SK-N-SH (cell line): ENCODE measurements around the gene BAIAP2. TPM values are rescaled to one million over a fixed set of nuclear protein-coding genes. Genes with fewer than 3 reads are reported as not detected.

Experiments
- CTCF ChIA-PET: fragments of 300-600, 350-600 bp; formaldehyde crosslinking; extraction: SDS; loops from one replicate; lab custom pipeline; 2021; lab: Yijun Ruan, JAX
- POLR2A ChIA-PET: fragments of 350-600 bp; sonication (Branson Sonifier 250); formaldehyde crosslinking; extraction: SDS; loops from one replicate; lab custom pipeline; 2020; ENCODE audit warnings: antibody characterized with exemption, inconsistent platforms; lab: Yijun Ruan, JAX
- DNase-seq: peaks from one replicate; pipeline ENCODE4 v3.0.0; 2012
- H2AFZ ChIP-seq: fragments of 200-600 bp; sonication (generic); 2 replicates; pipeline ENCODE4 v1.8.1; 2016; ENCODE audit warnings: antibody characterized with exemption, mild to moderate bottlenecking, low read depth
- H3F3A ChIP-seq: fragments of 200-600 bp; sonication (generic); replicated peaks from 2 replicates; pipeline ENCODE3; 2016; ENCODE audit warnings: antibody characterized with exemption, mild to moderate bottlenecking; ENCODE audit not compliant: insufficient read depth
- H3K27ac ChIP-seq, 2 experiments: fragments of 200-500 bp in 1 of 2; fragments of 200-600 bp in 1 of 2; sonication (Bioruptor generic) in 1 of 2; sonication (generic), shearing (Covaris generic) in 1 of 2; 2 replicates each; pipeline versions ENCODE4 v1.5.1 to v1.6.1; 2014 to 2016; ENCODE audit warnings: low read depth in 2 of 2, inconsistent platforms in 1 of 2, low read length in 1 of 2, mild to moderate bottlenecking in 1 of 2, mixed read lengths in 1 of 2
- H3K27me3 ChIP-seq: fragments of 200-600 bp; sonication (generic), shearing (Covaris generic); 2 replicates; pipeline ENCODE4 v1.6.1; 2016; ENCODE audit warnings: mixed run types; ENCODE audit not compliant: insufficient read depth
- H3K36me3 ChIP-seq, 2 experiments: fragments of 200-500 bp in 1 of 2; fragments of 200-600 bp in 1 of 2; sonication (Bioruptor generic) in 1 of 2; sonication (generic) in 1 of 2; replicated peaks in 1 of 2; 2 replicates each; pipeline versions ENCODE3 to v1.5.1; 2014 to 2016; ENCODE audit warnings: low read length in 1 of 2, mild to moderate bottlenecking in 1 of 2; ENCODE audit not compliant: insufficient read depth in 2 of 2, control insufficient read depth in 1 of 2
- H3K4me1 ChIP-seq, 2 experiments: fragments of 200-500 bp in 1 of 2; fragments of 200-600 bp in 1 of 2; sonication (Bioruptor generic) in 1 of 2; sonication (generic), shearing (Covaris generic) in 1 of 2; 2 replicates each; pipeline versions ENCODE4 v1.5.1 to v1.6.1; 2014 to 2016; ENCODE audit warnings: low read depth in 1 of 2, low read length in 1 of 2, mixed run types in 1 of 2; ENCODE audit not compliant: insufficient read depth in 2 of 2, control insufficient read depth in 1 of 2
- H3K4me2 ChIP-seq: fragments of 200-600 bp; sonication (generic), shearing (Covaris generic); 2 replicates; pipeline ENCODE4 v1.6.1; 2017; ENCODE audit warnings: mixed run types
- H3K4me3 ChIP-seq, 2 experiments: fragments of 200-500 bp in 1 of 2; fragments of 200-600 bp in 1 of 2; sonication (Bioruptor generic) in 1 of 2; sonication (generic), shearing (Covaris generic) in 1 of 2; 2 replicates each; pipeline versions ENCODE4 v1.5.1 to v1.8.1; 2014 to 2016; ENCODE audit warnings: low read depth in 2 of 2, inconsistent platforms in 1 of 2, low read length in 1 of 2, mild to moderate bottlenecking in 1 of 2, mixed read lengths in 1 of 2, moderate library complexity in 1 of 2
- H3K79me2 ChIP-seq: fragments of 200-600 bp; sonication (generic); 2 replicates; pipeline ENCODE4 v1.8.1; 2017; ENCODE audit warnings: mild to moderate bottlenecking; ENCODE audit not compliant: insufficient read depth
- H3K9ac ChIP-seq: fragments of 200-600 bp; sonication (generic); 2 replicates; pipeline ENCODE4 v1.6.1; 2017; ENCODE audit warnings: mixed run types
- H3K9me2 ChIP-seq: fragments of 200-600 bp; sonication (generic); 2 replicates; pipeline ENCODE4 v1.6.1; 2017; ENCODE audit warnings: mixed run types
- H3K9me3 ChIP-seq: fragments of 200-600 bp; sonication (generic); 2 replicates; pipeline ENCODE4 v1.6.1; 2017; ENCODE audit warnings: mixed run types, mild to moderate bottlenecking, moderate library complexity
- H4K20me1 ChIP-seq: fragments of 200-600 bp; sonication (generic); 2 replicates; pipeline ENCODE4 v1.6.1; 2017; ENCODE audit warnings: mild to moderate bottlenecking, mixed run types; ENCODE audit not compliant: insufficient read depth
- CHD2 ChIP-seq: fragments of 150-350 bp; IDR thresholded peaks from 2 replicates; pipeline ENCODE4 v1.6.1; 2018; ENCODE audit warnings: low read length; ENCODE audit not compliant: partially characterized antibody
- FOXM1 ChIP-seq: IDR thresholded peaks from 2 replicates; pipeline ENCODE4 v1.4.0; 2012; ENCODE audit warnings: low read depth, mild to moderate bottlenecking
- IRF3 ChIP-seq: fragments of 150-350 bp; IDR thresholded peaks from 2 replicates; pipeline ENCODE4 v1.6.1; 2016; ENCODE audit warnings: mild to moderate bottlenecking, low read depth, low read length
- JUND ChIP-seq: IDR thresholded peaks from 2 replicates; pipeline ENCODE4 v1.4.0; 2012
- MAX ChIP-seq: IDR thresholded peaks from 2 replicates; pipeline ENCODE4 v1.4.0; 2012; ENCODE audit warnings: low read depth
- NFIC ChIP-seq: IDR thresholded peaks from 2 replicates; pipeline ENCODE4 v1.4.0; 2012; ENCODE audit warnings: borderline replicate concordance
- NRF1 ChIP-seq: IDR thresholded peaks from 2 replicates; pipeline ENCODE4 v1.6.1; 2012; ENCODE audit warnings: low read depth, mild to moderate bottlenecking, low read length
- POLR2AphosphoS5 ChIP-seq: IDR thresholded peaks from 2 replicates; pipeline ENCODE4 v1.6.1; 2012; ENCODE audit warnings: low read depth, low read length
- RAD21 ChIP-seq: IDR thresholded peaks from 2 replicates; pipeline ENCODE4 v1.6.1; 2012; ENCODE audit warnings: mild to moderate bottlenecking, low read length
- RFX5 ChIP-seq: IDR thresholded peaks from 2 replicates; pipeline ENCODE4 v1.6.1; 2012; ENCODE audit warnings: mild to moderate bottlenecking, improper control_type of control experiment, low read length
- RXRA ChIP-seq: IDR thresholded peaks from 2 replicates; pipeline ENCODE4 v1.4.0; 2012; ENCODE audit warnings: low read depth, mild to moderate bottlenecking, borderline replicate concordance
- TAF1 ChIP-seq: IDR thresholded peaks from 2 replicates; pipeline ENCODE4 v1.6.1; 2012; ENCODE audit warnings: low read depth, mild to moderate bottlenecking, low read length, moderate library complexity, borderline replicate concordance
- TCF12 ChIP-seq: IDR thresholded peaks from 2 replicates; pipeline ENCODE4 v1.4.0; 2012
- TEAD4 ChIP-seq: IDR thresholded peaks from 2 replicates; pipeline ENCODE4 v1.4.0; 2012; ENCODE audit warnings: mild to moderate bottlenecking, borderline replicate concordance; ENCODE audit not compliant: insufficient read depth
- ZBTB33 ChIP-seq: IDR thresholded peaks from 2 replicates; pipeline ENCODE4 v1.4.0; 2012; ENCODE audit warnings: low read depth, borderline replicate concordance
- WGBS: methylation state at CpG from one replicate; pipeline ENCODE4 v1.1.6; 2017; ENCODE audit warnings: low lambda C conversion rate; 5-methylcytosine and 5-hydroxymethylcytosine counted together
- polyA plus RNA-seq, 3 experiments: library from polyadenylated mRNA; depleted of rRNA; stranded (reverse); fragments of >200 nt; gene quantifications; 2 replicates each; pipeline ENCODE4 v1.2.3, GENCODE V29; 2012
- TF ChIP-seq, protein P1 (sequence below): IDR thresholded peaks from 2 replicates; pipeline ENCODE4; 2012
- TF ChIP-seq, protein P2 (sequence below): IDR thresholded peaks from 2 replicates; pipeline ENCODE4 v1.4.0; 2012; ENCODE audit warnings: low read depth, borderline replicate concordance

BAIAP2 gene
- polyA plus RNA-seq, 1 of the 3 experiments (the other 2 are of a cell fraction) = 19.8 TPM

DNA sequence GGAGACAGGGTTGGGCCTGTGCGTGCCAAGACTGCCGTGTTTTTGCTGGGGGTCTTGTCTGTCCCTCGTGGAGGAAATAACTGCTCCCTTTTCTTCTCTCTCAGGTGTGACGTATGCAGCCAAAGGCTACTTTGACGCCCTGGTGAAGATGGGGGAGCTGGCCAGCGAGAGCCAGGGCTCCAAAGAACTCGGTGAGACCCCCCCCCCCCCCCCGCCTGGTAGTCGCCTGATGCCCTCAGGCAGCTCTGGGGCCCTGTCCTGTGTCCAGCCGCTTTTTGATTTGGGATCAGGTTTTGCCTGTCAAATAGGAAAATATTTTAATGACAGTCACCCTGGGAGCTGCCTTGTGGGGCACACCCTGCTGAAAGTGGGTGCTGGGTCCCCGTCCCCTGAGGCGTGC is 22.8 kb downstream of the BAIAP2 start (continued):
- TF ChIP-seq TEAD4 (no peak), JUND (no peak), RXRA (no peak), CHD2 (no peak), FOXM1 (no peak)
- TF ChIP-seq, protein P1, sequence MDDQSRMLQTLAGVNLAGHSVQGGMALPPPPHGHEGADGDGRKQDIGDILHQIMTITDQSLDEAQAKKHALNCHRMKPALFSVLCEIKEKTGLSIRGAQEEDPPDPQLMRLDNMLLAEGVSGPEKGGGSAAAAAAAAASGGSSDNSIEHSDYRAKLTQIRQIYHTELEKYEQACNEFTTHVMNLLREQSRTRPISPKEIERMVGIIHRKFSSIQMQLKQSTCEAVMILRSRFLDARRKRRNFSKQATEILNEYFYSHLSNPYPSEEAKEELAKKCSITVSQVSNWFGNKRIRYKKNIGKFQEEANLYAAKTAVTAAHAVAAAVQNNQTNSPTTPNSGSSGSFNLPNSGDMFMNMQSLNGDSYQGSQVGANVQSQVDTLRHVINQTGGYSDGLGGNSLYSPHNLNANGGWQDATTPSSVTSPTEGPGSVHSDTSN = no peak

DNA sequence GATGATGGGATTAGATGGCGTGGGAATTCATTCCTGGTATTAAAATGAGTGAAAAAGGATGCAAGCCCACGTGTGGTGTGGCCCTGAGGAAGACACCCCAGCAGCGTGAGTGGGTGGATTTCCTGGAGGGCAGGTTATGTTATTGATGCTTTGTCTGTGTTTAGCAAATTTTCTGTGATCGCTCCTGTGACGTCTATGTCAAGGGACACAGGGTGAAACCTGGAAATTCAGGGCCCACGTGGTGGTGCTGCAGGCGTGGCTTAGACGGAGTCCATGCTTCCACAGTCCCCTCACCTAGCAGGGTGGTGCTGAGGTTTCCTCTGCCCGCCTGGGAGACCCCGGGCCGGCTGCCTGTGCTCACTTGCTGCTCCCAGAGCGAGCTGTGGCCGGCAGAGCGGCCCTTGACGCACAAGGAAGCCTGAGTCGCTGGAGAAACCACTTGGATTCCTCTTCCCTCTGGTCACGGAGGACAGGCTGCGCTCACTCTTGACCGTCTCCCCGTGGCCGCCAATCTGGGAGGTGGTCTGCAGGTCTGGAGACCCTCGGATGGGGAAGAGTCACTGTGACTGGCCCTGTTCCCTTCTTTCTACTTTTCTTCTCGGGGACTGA is 23.4 kb downstream of the BAIAP2 start:
- DNase-seq = no peak
- Histone ChIP-seq H3K4me2 (no peak overlapping the region), H3F3A (no peaks in the 10 kb centered on the region), H3K79me2 (no peaks in the 10 kb centered on the region), H4K20me1 (0 out of 2 replicates have a peak, but pooled peaks cover 2% of the 10 kb centered on the region), H3K27me3 (no peaks in the 10 kb centered on the region), H3K27ac (no peak overlapping the region), H3K9ac (no peak overlapping the region)
- 88% methylated on average over 19 of the region's 23 CpGs for WGBS
- POLR2A ChIA-PET = interaction anchor here (1.7 kb wide), 1 partner anchor 18 kb away, joined by 6 read pairs; no protein-coding TSS in a partner anchor
- no peak for TF ChIP-seq IRF3
- TF ChIP-seq MAX = no peak
- no peak for TF ChIP-seq RFX5
- no peak for TF ChIP-seq POLR2AphosphoS5
- no peak for TF ChIP-seq JUND
- no peak for TF ChIP-seq NFIC
- TF ChIP-seq CHD2 = no peak
- TF ChIP-seq, all 33 proteins: peak for 0
- Histone ChIP-seq H3K9me3 (no peaks in the 10 kb centered on the region), H3K4me3 (no peak overlapping the region), H2AFZ (no peak overlapping the region), H3K9me2 (no peaks in the 10 kb centered on the region), H3K4me1 (peaks cover 9 to 13% of the 10 kb centered on the region in 2 experiments; a peak in 1 of 4 replicates), H3K36me3 (peaks cover 2 to 5% of the 10 kb centered on the region in 2 experiments)
- CTCF ChIA-PET = interaction anchor here (0.9 to 3.3 kb wide), 6 partner anchors 9 to 75 kb away, joined by 3 to 21 read pairs (median 5); no protein-coding TSS in a partner anchor

DNA sequence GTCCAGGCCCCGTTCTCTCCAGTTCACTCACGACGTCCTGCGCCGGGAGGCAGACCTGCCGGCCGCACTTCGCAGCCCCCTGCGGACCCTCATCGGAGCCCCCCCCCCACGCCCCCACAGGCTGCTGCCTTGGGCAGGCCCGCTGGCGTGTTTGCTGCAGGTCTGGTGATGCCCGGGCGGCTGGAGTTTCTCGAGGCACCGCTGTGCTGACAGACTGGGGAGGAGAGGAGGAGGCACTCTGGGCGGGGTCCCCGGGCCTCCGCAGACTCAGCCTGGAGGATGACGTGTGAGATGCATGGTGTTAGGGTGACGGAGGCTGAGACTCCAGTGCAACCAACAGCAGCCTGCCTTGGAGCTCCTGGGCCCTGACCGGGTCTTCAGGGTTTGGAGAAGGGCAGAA is 24.1 kb downstream of the BAIAP2 start:
- Histone ChIP-seq H3K4me1 (peaks cover 9 to 17% of the 10 kb centered on the region in 2 experiments; a peak in 1 of 4 replicates), H3K4me2 (no peak overlapping the region), H3K9me2 (no peaks in the 10 kb centered on the region), H3K27me3 (no peaks in the 10 kb centered on the region), H2AFZ (no peak overlapping the region), H3K4me3 (no peak overlapping the region), H3K27ac (no peak overlapping the region), H3K9ac (no peak overlapping the region), H3K9me3 (no peaks in the 10 kb centered on the region), H3F3A (no peaks in the 10 kb centered on the region), H3K79me2 (no peaks in the 10 kb centered on the region), H4K20me1 (0 out of 2 replicates have a peak, but pooled peaks cover 2% of the 10 kb centered on the region), H3K36me3 (peaks cover 2 to 5% of the 10 kb centered on the region in 2 experiments)
- no peak for DNase-seq
- ChIA-PET POLR2A (no interaction called here), CTCF (interaction anchor here (1.6 to 3.3 kb wide), 3 partner anchors 33 to 43 kb away, joined by 3 to 21 read pairs (median 10); no protein-coding TSS in a partner anchor)
- WGBS = 90% methylated on average over 23 of the region's 23 CpGs
- TF ChIP-seq NRF1 = no peak
- TF ChIP-seq TEAD4 = no peak
- TF ChIP-seq TAF1 = no peak
- TF ChIP-seq TCF12 = no peak
- TF ChIP-seq ZBTB33 = no peak
- TF ChIP-seq RAD21 = no peak
- TF ChIP-seq NFIC = no peak
- TF ChIP-seq, protein P2, sequence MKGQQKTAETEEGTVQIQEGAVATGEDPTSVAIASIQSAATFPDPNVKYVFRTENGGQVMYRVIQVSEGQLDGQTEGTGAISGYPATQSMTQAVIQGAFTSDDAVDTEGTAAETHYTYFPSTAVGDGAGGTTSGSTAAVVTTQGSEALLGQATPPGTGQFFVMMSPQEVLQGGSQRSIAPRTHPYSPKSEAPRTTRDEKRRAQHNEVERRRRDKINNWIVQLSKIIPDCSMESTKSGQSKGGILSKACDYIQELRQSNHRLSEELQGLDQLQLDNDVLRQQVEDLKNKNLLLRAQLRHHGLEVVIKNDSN = no peak
- TF ChIP-seq, protein P1 = no peak
